ENCODE data around the gene SIL1.

- TF ChIP-seq POLR2A (IDR thresholded peaks at IDR 0.05): no peak
- TF ChIP-seq, protein P1, sequence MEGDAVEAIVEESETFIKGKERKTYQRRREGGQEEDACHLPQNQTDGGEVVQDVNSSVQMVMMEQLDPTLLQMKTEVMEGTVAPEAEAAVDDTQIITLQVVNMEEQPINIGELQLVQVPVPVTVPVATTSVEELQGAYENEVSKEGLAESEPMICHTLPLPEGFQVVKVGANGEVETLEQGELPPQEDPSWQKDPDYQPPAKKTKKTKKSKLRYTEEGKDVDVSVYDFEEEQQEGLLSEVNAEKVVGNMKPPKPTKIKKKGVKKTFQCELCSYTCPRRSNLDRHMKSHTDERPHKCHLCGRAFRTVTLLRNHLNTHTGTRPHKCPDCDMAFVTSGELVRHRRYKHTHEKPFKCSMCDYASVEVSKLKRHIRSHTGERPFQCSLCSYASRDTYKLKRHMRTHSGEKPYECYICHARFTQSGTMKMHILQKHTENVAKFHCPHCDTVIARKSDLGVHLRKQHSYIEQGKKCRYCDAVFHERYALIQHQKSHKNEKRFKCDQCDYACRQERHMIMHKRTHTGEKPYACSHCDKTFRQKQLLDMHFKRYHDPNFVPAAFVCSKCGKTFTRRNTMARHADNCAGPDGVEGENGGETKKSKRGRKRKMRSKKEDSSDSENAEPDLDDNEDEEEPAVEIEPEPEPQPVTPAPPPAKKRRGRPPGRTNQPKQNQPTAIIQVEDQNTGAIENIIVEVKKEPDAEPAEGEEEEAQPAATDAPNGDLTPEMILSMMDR (IDR thresholded peaks at IDR 0.05): no peak
- TF ChIP-seq POLR2AphosphoS5 (IDR thresholded peaks at IDR 0.05): peak; percentile 20 to 58 (median 50)
Measured at GRCh38 chr5:139147483-139148087, 50.6 kb downstream of the SIL1 start.
